GM23338 (cell line): ENCODE data around the gene CTNNA2. TPM values are rescaled to one million over a fixed set of nuclear protein-coding genes. Genes with fewer than 3 reads are reported as not detected.

Experiments
- ATAC-seq: fragments of 200-7000 bp; cut with Tn5 transposase; 3 replicates; pipeline ENCODE4 v1.9.1; 2020
- DNase-seq: peaks from one replicate; pipeline ENCODE4 v3.0.0-alpha.2; 2015; ENCODE audit warnings: low spot score
- H2AFZ ChIP-seq: fragments of 200-600 bp; sonication (generic); 2 replicates; pipeline ENCODE4 v1.8.0; 2016; ENCODE audit warnings: antibody characterized with exemption, mild to moderate bottlenecking, moderate library complexity
- H3F3A ChIP-seq: fragments of 200-600 bp; sonication (generic); replicated peaks from 2 replicates; pipeline ENCODE4 v1.8.0; 2017; ENCODE audit warnings: antibody characterized with exemption, mixed run types, low read depth
- H3K27ac ChIP-seq: fragments of 200-600 bp; sonication (generic); 2 replicates; pipeline ENCODE4 v1.6.1; 2016; ENCODE audit warnings: low read depth
- H3K27me3 ChIP-seq: fragments of 200-600 bp; sonication (generic); 2 replicates; pipeline ENCODE4 v1.8.0; 2016; ENCODE audit warnings: mild to moderate bottlenecking, mixed run types, moderate library complexity; ENCODE audit not compliant: insufficient read depth
- H3K36me3 ChIP-seq: fragments of 200-600 bp; sonication (generic); 2 replicates; pipeline ENCODE4 v1.8.0; 2016; ENCODE audit warnings: mild to moderate bottlenecking; ENCODE audit not compliant: insufficient read depth
- H3K4me1 ChIP-seq: fragments of 200-600 bp; sonication (generic); 2 replicates; pipeline ENCODE4 v1.8.0; 2016; ENCODE audit warnings: mild to moderate bottlenecking, moderate library complexity; ENCODE audit not compliant: insufficient read depth
- H3K4me2 ChIP-seq: fragments of 200-600 bp; sonication (generic); 2 replicates; pipeline ENCODE4 v1.7.1; 2017; ENCODE audit warnings: mixed run types
- H3K4me3 ChIP-seq: fragments of 200-600 bp; sonication (generic); 2 replicates; pipeline ENCODE4 v1.6.1; 2016; ENCODE audit warnings: mixed run types
- H3K79me2 ChIP-seq: fragments of 200-600 bp; sonication (generic); replicated peaks from 2 replicates; pipeline ENCODE4 v1.8.0; 2017; ENCODE audit warnings: mild to moderate bottlenecking; ENCODE audit not compliant: insufficient read depth
- H3K9me2 ChIP-seq: fragments of 200-600 bp; sonication (generic); 2 replicates; pipeline ENCODE4 v1.8.0; 2017; ENCODE audit not compliant: insufficient read depth
- H4K20me1 ChIP-seq: fragments of 200-600 bp; sonication (generic); replicated peaks from 2 replicates; pipeline ENCODE4 v1.8.0; 2017; ENCODE audit warnings: mild to moderate bottlenecking; ENCODE audit not compliant: insufficient read depth
- H3K27ac Mint-ChIP-seq: 2 replicates; pipeline ENCODE4 v1.8.0; 2020; ENCODE audit warnings: inconsistent platforms, mild to moderate bottlenecking, moderate library complexity, mixed read lengths
- H3K27me3 Mint-ChIP-seq: 3 replicates; pipeline ENCODE4 v1.8.0; 2022; ENCODE audit warnings: low read depth, mild to moderate bottlenecking, moderate library complexity, mixed read lengths, inconsistent platforms; ENCODE audit not compliant: insufficient read depth, poor library complexity
- H3K36me3 Mint-ChIP-seq: 3 replicates; pipeline ENCODE4 v1.8.0; 2021; ENCODE audit warnings: low read depth, mild to moderate bottlenecking, inconsistent platforms, moderate library complexity, mixed read lengths
- H3K4me1 Mint-ChIP-seq: 3 replicates; pipeline ENCODE4 v1.8.0; 2020; ENCODE audit warnings: mild to moderate bottlenecking, inconsistent platforms, mixed read lengths
- H3K4me3 Mint-ChIP-seq: 3 replicates; pipeline ENCODE4 v1.8.0; 2021; ENCODE audit warnings: moderate library complexity, mild to moderate bottlenecking, inconsistent platforms, mixed read lengths
- H3K9me3 Mint-ChIP-seq: 3 replicates; pipeline ENCODE4 v1.8.0; 2020; ENCODE audit warnings: moderate library complexity, mild to moderate bottlenecking, inconsistent platforms, mixed read lengths
- CREB1 ChIP-seq: fragments of 250-450 bp; sonication (Bioruptor Pico); IDR thresholded peaks from 2 replicates; pipeline ENCODE4 v1.5.0; 2020; ENCODE audit warnings: low read depth, mild to moderate bottlenecking, moderate library complexity
- EZH2 ChIP-seq: fragments of 200-600 bp; sonication (generic); IDR thresholded peaks from one replicate; pipeline ENCODE4 v1.8.0; 2017; ENCODE audit warnings: antibody characterized with exemption, mild to moderate bottlenecking, low read depth; ENCODE audit not compliant: unreplicated experiment
- EZH2phosphoT487 ChIP-seq: fragments of 200-600 bp; sonication (generic); IDR thresholded peaks from one replicate; pipeline ENCODE4 v1.8.1; 2018; ENCODE audit warnings: antibody characterized with exemption; ENCODE audit not compliant: unreplicated experiment
- JUNB ChIP-seq: IDR thresholded peaks from one replicate; pipeline ENCODE4 v1.6.1; 2016; ENCODE audit warnings: antibody characterized with exemption; ENCODE audit not compliant: unreplicated experiment
- NANOG ChIP-seq: IDR thresholded peaks from 2 replicates; pipeline ENCODE4 v1.6.1; 2016; ENCODE audit warnings: antibody characterized with exemption, borderline replicate concordance
- POLR2AphosphoS5 ChIP-seq: IDR thresholded peaks from 2 replicates; pipeline ENCODE4 v1.6.1; 2016; ENCODE audit warnings: antibody characterized with exemption, low read depth
- STAT1 ChIP-seq: IDR thresholded peaks from one replicate; pipeline ENCODE4 v1.6.1; 2016; ENCODE audit warnings: antibody characterized with exemption; ENCODE audit not compliant: unreplicated experiment
- ZNF114 ChIP-seq: fragments of 250-450 bp; sonication (Bioruptor Pico); IDR thresholded peaks from 2 replicates; pipeline ENCODE4 v1.5.0; 2020; ENCODE audit warnings: mild to moderate bottlenecking, moderate library complexity
- ZNF331 ChIP-seq: fragments of 250-450 bp; sonication (Bioruptor Pico); IDR thresholded peaks from 2 replicates; pipeline ENCODE4 v1.5.0; 2020; ENCODE audit warnings: low read depth, mild to moderate bottlenecking, moderate library complexity
- polyA plus RNA-seq: library from polyadenylated mRNA; unstranded; fragments of >200 nt; fragmentation: Nextera tagmentation; extraction: Ambion mirVana; gene quantifications from 2 replicates; pipeline ENCODE4 v1.2.1, GENCODE V29; 2016
- total RNA-seq: library from RNA; depleted of rRNA; stranded (reverse); fragments of >200 nt; shearing (Covaris generic); gene quantifications from 2 replicates; pipeline ENCODE4 v1.2.3, GENCODE V29; 2014
- TF ChIP-seq, protein P1 (sequence below): IDR thresholded peaks from one replicate; pipeline ENCODE4 v1.6.1; 2018; ENCODE audit warnings: antibody characterized with exemption; ENCODE audit not compliant: unreplicated experiment
- TF ChIP-seq, protein P2 (sequence below): fragments of 250-450 bp; sonication (Bioruptor Pico); IDR thresholded peaks from 2 replicates; pipeline ENCODE4 v1.5.0; 2020; ENCODE audit warnings: mild to moderate bottlenecking, moderate library complexity
- TF ChIP-seq, protein P3 (sequence below): IDR thresholded peaks from 2 replicates; pipeline ENCODE4 v1.6.1; 2016; ENCODE audit warnings: antibody characterized with exemption
- TF ChIP-seq, protein P4 (sequence below), 2 experiments: fragments of 200-600 bp in 1 of 2; sonication (generic) in 1 of 2; conservative IDR thresholded peaks; 2 replicates each; pipeline versions ENCODE4 v1.5.1 to v1.6.1; 2016 to 2017; ENCODE audit warnings: antibody characterized with exemption in 2 of 2, low read depth in 2 of 2, mild to moderate bottlenecking in 2 of 2, moderate library complexity in 1 of 2

The CTNNA2 gene
- total and polyA plus RNA-seq, 2 experiments from 2014 or later: 6.4 to 15.6 TPM

DNA sequence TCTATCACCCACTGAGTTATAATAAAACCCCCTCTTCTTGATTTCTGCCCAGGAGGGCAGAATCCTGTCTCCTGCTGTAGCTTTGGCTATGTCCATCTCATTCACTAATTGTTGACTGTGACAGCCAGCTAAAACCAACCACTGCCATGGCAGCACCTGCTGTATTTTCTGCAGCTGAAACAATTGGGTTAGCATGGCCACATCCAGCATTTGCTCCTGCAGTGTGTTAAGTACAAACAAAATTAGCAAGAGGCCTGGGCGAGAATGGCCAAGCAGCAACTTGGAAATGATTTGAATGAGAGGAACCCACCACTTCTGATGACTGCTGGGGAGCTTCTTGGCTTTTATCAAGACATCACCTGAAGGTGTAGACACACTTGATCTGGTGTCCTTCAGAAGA is 881.1 kb downstream of the CTNNA2 start:
- Histone ChIP-seq H3K36me3 (no peaks in the 10 kb centered on the region), H4K20me1 (no peaks in the 10 kb centered on the region), H3K27ac (no peak overlapping the region), H3K9me2 (no peaks in the 10 kb centered on the region), H3K27me3 (no peaks in the 10 kb centered on the region), H3K4me2 (no peak overlapping the region), H3K4me1 (no peaks in the 10 kb centered on the region), H3K79me2 (no peaks in the 10 kb centered on the region), H3F3A (no peaks in the 10 kb centered on the region), H3K4me3 (no peak overlapping the region), H2AFZ (no peak overlapping the region)
- no peaks in the 10 kb centered on the region for H3K36me3 Mint-ChIP-seq
- ATAC-seq (no peak), DNase-seq (no peak)
- no peaks in the 10 kb centered on the region for H3K9me3 Mint-ChIP-seq
- no peaks in the 10 kb centered on the region for H3K27me3 Mint-ChIP-seq
- H3K4me1 Mint-ChIP-seq: no peaks in the 10 kb centered on the region
- no peak overlapping the region for H3K27ac Mint-ChIP-seq
- no peak overlapping the region for H3K4me3 Mint-ChIP-seq
- TF ChIP-seq EZH2phosphoT487 (no peak), EZH2 (no peak), ZNF331 (no peak), ZNF114 (no peak), POLR2AphosphoS5 (no peak), STAT1 (no peak), CREB1 (CRISPR knock-in tag) (no peak), JUNB (no peak), NANOG (no peak)
- TF ChIP-seq, protein P1, sequence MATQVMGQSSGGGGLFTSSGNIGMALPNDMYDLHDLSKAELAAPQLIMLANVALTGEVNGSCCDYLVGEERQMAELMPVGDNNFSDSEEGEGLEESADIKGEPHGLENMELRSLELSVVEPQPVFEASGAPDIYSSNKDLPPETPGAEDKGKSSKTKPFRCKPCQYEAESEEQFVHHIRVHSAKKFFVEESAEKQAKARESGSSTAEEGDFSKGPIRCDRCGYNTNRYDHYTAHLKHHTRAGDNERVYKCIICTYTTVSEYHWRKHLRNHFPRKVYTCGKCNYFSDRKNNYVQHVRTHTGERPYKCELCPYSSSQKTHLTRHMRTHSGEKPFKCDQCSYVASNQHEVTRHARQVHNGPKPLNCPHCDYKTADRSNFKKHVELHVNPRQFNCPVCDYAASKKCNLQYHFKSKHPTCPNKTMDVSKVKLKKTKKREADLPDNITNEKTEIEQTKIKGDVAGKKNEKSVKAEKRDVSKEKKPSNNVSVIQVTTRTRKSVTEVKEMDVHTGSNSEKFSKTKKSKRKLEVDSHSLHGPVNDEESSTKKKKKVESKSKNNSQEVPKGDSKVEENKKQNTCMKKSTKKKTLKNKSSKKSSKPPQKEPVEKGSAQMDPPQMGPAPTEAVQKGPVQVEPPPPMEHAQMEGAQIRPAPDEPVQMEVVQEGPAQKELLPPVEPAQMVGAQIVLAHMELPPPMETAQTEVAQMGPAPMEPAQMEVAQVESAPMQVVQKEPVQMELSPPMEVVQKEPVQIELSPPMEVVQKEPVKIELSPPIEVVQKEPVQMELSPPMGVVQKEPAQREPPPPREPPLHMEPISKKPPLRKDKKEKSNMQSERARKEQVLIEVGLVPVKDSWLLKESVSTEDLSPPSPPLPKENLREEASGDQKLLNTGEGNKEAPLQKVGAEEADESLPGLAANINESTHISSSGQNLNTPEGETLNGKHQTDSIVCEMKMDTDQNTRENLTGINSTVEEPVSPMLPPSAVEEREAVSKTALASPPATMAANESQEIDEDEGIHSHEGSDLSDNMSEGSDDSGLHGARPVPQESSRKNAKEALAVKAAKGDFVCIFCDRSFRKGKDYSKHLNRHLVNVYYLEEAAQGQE: no peak
- TF ChIP-seq, protein P2, sequence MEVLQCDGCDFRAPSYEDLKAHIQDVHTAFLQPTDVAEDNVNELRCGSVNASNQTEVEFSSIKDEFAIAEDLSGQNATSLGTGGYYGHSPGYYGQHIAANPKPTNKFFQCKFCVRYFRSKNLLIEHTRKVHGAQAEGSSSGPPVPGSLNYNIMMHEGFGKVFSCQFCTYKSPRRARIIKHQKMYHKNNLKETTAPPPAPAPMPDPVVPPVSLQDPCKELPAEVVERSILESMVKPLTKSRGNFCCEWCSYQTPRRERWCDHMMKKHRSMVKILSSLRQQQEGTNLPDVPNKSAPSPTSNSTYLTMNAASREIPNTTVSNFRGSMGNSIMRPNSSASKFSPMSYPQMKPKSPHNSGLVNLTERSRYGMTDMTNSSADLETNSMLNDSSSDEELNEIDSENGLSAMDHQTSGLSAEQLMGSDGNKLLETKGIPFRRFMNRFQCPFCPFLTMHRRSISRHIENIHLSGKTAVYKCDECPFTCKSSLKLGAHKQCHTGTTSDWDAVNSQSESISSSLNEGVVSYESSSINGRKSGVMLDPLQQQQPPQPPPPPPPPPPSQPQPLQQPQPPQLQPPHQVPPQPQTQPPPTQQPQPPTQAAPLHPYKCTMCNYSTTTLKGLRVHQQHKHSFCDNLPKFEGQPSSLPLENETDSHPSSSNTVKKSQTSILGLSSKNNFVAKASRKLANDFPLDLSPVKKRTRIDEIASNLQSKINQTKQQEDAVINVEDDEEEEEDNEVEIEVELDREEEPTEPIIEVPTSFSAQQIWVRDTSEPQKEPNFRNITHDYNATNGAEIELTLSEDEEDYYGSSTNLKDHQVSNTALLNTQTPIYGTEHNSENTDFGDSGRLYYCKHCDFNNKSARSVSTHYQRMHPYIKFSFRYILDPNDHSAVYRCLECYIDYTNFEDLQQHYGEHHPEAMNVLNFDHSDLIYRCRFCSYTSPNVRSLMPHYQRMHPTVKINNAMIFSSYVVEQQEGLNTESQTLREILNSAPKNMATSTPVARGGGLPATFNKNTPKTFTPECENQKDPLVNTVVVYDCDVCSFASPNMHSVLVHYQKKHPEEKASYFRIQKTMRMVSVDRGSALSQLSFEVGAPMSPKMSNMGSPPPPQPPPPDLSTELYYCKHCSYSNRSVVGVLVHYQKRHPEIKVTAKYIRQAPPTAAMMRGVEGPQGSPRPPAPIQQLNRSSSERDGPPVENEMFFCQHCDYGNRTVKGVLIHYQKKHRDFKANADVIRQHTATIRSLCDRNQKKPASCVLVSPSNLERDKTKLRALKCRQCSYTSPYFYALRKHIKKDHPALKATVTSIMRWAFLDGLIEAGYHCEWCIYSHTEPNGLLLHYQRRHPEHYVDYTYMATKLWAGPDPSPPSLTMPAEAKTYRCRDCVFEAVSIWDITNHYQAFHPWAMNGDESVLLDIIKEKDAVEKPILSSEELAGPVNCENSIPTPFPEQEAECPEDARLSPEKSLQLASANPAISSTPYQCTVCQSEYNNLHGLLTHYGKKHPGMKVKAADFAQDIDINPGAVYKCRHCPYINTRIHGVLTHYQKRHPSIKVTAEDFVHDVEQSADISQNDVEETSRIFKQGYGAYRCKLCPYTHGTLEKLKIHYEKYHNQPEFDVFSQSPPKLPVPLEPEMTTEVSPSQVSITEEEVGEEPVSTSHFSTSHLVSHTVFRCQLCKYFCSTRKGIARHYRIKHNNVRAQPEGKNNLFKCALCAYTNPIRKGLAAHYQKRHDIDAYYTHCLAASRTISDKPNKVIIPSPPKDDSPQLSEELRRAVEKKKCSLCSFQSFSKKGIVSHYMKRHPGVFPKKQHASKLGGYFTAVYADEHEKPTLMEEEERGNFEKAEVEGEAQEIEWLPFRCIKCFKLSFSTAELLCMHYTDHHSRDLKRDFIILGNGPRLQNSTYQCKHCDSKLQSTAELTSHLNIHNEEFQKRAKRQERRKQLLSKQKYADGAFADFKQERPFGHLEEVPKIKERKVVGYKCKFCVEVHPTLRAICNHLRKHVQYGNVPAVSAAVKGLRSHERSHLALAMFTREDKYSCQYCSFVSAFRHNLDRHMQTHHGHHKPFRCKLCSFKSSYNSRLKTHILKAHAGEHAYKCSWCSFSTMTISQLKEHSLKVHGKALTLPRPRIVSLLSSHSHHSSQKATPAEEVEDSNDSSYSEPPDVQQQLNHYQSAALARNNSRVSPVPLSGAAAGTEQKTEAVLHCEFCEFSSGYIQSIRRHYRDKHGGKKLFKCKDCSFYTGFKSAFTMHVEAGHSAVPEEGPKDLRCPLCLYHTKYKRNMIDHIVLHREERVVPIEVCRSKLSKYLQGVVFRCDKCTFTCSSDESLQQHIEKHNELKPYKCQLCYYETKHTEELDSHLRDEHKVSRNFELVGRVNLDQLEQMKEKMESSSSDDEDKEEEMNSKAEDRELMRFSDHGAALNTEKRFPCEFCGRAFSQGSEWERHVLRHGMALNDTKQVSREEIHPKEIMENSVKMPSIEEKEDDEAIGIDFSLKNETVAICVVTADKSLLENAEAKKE: no peak
- TF ChIP-seq, protein P3, sequence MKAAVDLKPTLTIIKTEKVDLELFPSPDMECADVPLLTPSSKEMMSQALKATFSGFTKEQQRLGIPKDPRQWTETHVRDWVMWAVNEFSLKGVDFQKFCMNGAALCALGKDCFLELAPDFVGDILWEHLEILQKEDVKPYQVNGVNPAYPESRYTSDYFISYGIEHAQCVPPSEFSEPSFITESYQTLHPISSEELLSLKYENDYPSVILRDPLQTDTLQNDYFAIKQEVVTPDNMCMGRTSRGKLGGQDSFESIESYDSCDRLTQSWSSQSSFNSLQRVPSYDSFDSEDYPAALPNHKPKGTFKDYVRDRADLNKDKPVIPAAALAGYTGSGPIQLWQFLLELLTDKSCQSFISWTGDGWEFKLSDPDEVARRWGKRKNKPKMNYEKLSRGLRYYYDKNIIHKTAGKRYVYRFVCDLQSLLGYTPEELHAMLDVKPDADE: no peak
- TF ChIP-seq, protein P4, sequence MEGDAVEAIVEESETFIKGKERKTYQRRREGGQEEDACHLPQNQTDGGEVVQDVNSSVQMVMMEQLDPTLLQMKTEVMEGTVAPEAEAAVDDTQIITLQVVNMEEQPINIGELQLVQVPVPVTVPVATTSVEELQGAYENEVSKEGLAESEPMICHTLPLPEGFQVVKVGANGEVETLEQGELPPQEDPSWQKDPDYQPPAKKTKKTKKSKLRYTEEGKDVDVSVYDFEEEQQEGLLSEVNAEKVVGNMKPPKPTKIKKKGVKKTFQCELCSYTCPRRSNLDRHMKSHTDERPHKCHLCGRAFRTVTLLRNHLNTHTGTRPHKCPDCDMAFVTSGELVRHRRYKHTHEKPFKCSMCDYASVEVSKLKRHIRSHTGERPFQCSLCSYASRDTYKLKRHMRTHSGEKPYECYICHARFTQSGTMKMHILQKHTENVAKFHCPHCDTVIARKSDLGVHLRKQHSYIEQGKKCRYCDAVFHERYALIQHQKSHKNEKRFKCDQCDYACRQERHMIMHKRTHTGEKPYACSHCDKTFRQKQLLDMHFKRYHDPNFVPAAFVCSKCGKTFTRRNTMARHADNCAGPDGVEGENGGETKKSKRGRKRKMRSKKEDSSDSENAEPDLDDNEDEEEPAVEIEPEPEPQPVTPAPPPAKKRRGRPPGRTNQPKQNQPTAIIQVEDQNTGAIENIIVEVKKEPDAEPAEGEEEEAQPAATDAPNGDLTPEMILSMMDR (conservative IDR thresholded peaks at IDR 0.05; ENCODE audit: low read depth in 2 of 2): no peak
